SK-N-SH (cell line): Measurements from ENCODE around the gene CAP2. TPM values are rescaled to one million over a fixed set of nuclear protein-coding genes. Genes with fewer than 3 reads are reported as not detected.

Source experiments
- CTCF ChIA-PET: fragments of 300-600, 350-600 bp; formaldehyde crosslinking; extraction: SDS; loops from one replicate; lab custom pipeline; 2021; lab: Yijun Ruan, JAX
- POLR2A ChIA-PET: fragments of 350-600 bp; sonication (Branson Sonifier 250); formaldehyde crosslinking; extraction: SDS; loops from one replicate; lab custom pipeline; 2020; ENCODE audit warnings: antibody characterized with exemption, inconsistent platforms; lab: Yijun Ruan, JAX
- DNase-seq: peaks from one replicate; pipeline ENCODE4 v3.0.0; 2012
- H2AFZ ChIP-seq: fragments of 200-600 bp; sonication (generic); 2 replicates; pipeline ENCODE4 v1.8.1; 2016; ENCODE audit warnings: antibody characterized with exemption, mild to moderate bottlenecking, low read depth
- H3F3A ChIP-seq: fragments of 200-600 bp; sonication (generic); replicated peaks from 2 replicates; pipeline ENCODE3; 2016; ENCODE audit warnings: antibody characterized with exemption, mild to moderate bottlenecking; ENCODE audit not compliant: insufficient read depth
- H3K27ac ChIP-seq, 2 experiments: fragments of 200-500 bp in 1 of 2; fragments of 200-600 bp in 1 of 2; sonication (Bioruptor generic) in 1 of 2; sonication (generic), shearing (Covaris generic) in 1 of 2; 2 replicates each; pipeline versions ENCODE4 v1.5.1 to v1.6.1; 2014 to 2016; ENCODE audit warnings: low read depth in 2 of 2, inconsistent platforms in 1 of 2, low read length in 1 of 2, mild to moderate bottlenecking in 1 of 2, mixed read lengths in 1 of 2
- H3K27me3 ChIP-seq: fragments of 200-600 bp; sonication (generic), shearing (Covaris generic); 2 replicates; pipeline ENCODE4 v1.6.1; 2016; ENCODE audit warnings: mixed run types; ENCODE audit not compliant: insufficient read depth
- H3K36me3 ChIP-seq, 2 experiments: fragments of 200-500 bp in 1 of 2; fragments of 200-600 bp in 1 of 2; sonication (Bioruptor generic) in 1 of 2; sonication (generic) in 1 of 2; replicated peaks in 1 of 2; 2 replicates each; pipeline versions ENCODE3 to v1.5.1; 2014 to 2016; ENCODE audit warnings: low read length in 1 of 2, mild to moderate bottlenecking in 1 of 2; ENCODE audit not compliant: insufficient read depth in 2 of 2, control insufficient read depth in 1 of 2
- H3K4me1 ChIP-seq, 2 experiments: fragments of 200-500 bp in 1 of 2; fragments of 200-600 bp in 1 of 2; sonication (Bioruptor generic) in 1 of 2; sonication (generic), shearing (Covaris generic) in 1 of 2; 2 replicates each; pipeline versions ENCODE4 v1.5.1 to v1.6.1; 2014 to 2016; ENCODE audit warnings: low read depth in 1 of 2, low read length in 1 of 2, mixed run types in 1 of 2; ENCODE audit not compliant: insufficient read depth in 2 of 2, control insufficient read depth in 1 of 2
- H3K4me2 ChIP-seq: fragments of 200-600 bp; sonication (generic), shearing (Covaris generic); 2 replicates; pipeline ENCODE4 v1.6.1; 2017; ENCODE audit warnings: mixed run types
- H3K4me3 ChIP-seq, 2 experiments: fragments of 200-500 bp in 1 of 2; fragments of 200-600 bp in 1 of 2; sonication (Bioruptor generic) in 1 of 2; sonication (generic), shearing (Covaris generic) in 1 of 2; 2 replicates each; pipeline versions ENCODE4 v1.5.1 to v1.8.1; 2014 to 2016; ENCODE audit warnings: low read depth in 2 of 2, inconsistent platforms in 1 of 2, low read length in 1 of 2, mild to moderate bottlenecking in 1 of 2, mixed read lengths in 1 of 2, moderate library complexity in 1 of 2
- H3K79me2 ChIP-seq: fragments of 200-600 bp; sonication (generic); 2 replicates; pipeline ENCODE4 v1.8.1; 2017; ENCODE audit warnings: mild to moderate bottlenecking; ENCODE audit not compliant: insufficient read depth
- H3K9ac ChIP-seq: fragments of 200-600 bp; sonication (generic); 2 replicates; pipeline ENCODE4 v1.6.1; 2017; ENCODE audit warnings: mixed run types
- H3K9me2 ChIP-seq: fragments of 200-600 bp; sonication (generic); 2 replicates; pipeline ENCODE4 v1.6.1; 2017; ENCODE audit warnings: mixed run types
- H3K9me3 ChIP-seq: fragments of 200-600 bp; sonication (generic); 2 replicates; pipeline ENCODE4 v1.6.1; 2017; ENCODE audit warnings: mixed run types, mild to moderate bottlenecking, moderate library complexity
- H4K20me1 ChIP-seq: fragments of 200-600 bp; sonication (generic); 2 replicates; pipeline ENCODE4 v1.6.1; 2017; ENCODE audit warnings: mild to moderate bottlenecking, mixed run types; ENCODE audit not compliant: insufficient read depth
- FOSL2 ChIP-seq: IDR thresholded peaks from 2 replicates; pipeline ENCODE4 v1.4.0; 2012; ENCODE audit warnings: low read depth, mild to moderate bottlenecking, moderate library complexity, borderline replicate concordance
- GATA2 ChIP-seq: sonication (generic); formaldehyde crosslinking; IDR thresholded peaks from 2 replicates; pipeline ENCODE4 v1.5.0; 2020; ENCODE audit warnings: mild to moderate bottlenecking, missing genetic modification reagents
- JUND ChIP-seq: IDR thresholded peaks from 2 replicates; pipeline ENCODE4 v1.4.0; 2012
- RAD21 ChIP-seq: IDR thresholded peaks from 2 replicates; pipeline ENCODE4 v1.6.1; 2012; ENCODE audit warnings: mild to moderate bottlenecking, low read length
- RFX5 ChIP-seq: IDR thresholded peaks from 2 replicates; pipeline ENCODE4 v1.6.1; 2012; ENCODE audit warnings: mild to moderate bottlenecking, improper control_type of control experiment, low read length
- RXRA ChIP-seq: IDR thresholded peaks from 2 replicates; pipeline ENCODE4 v1.4.0; 2012; ENCODE audit warnings: low read depth, mild to moderate bottlenecking, borderline replicate concordance
- SMC3 ChIP-seq: IDR thresholded peaks from 2 replicates; pipeline ENCODE4 v1.6.1; 2012; ENCODE audit warnings: low read depth, low read length, improper control_type of control experiment
- TAF1 ChIP-seq: IDR thresholded peaks from 2 replicates; pipeline ENCODE4 v1.6.1; 2012; ENCODE audit warnings: low read depth, mild to moderate bottlenecking, low read length, moderate library complexity, borderline replicate concordance
- WGBS: methylation state at CpG from one replicate; pipeline ENCODE4 v1.1.6; 2017; ENCODE audit warnings: low lambda C conversion rate; 5-methylcytosine and 5-hydroxymethylcytosine counted together
- polyA plus RNA-seq, 3 experiments: library from polyadenylated mRNA; depleted of rRNA; stranded (reverse); fragments of >200 nt; gene quantifications; 2 replicates each; pipeline ENCODE4 v1.2.3, GENCODE V29; 2012
- TF ChIP-seq, protein P1 (sequence below): fragments of 200-600 bp; sonication (generic); IDR thresholded peaks from 2 replicates; pipeline ENCODE4 v1.6.1; 2017; ENCODE audit warnings: antibody characterized with exemption, mild to moderate bottlenecking, moderate library complexity

CAP2 gene
- polyA plus RNA-seq, 1 of the 3 experiments (the other 2 are of a cell fraction): 8.5 TPM

DNA sequence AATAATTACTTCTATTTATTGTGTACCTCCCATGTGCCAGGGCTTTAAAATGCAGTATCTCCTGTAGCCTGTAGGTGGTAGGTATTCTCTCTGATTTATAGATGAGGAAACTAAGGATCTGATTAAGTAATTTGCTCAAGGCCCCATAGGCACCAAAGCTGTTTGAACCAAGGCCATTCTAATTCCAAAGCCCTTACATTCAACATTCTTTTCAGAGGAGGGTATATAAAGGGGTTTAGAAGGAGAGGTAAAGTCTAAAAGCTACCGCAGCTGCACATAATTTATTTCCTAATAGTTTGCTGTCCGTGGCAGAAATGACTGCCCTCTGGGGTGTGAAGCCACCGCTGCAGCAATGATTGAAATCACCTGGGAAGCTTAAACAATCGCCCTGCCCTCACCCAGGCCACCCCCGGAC, 111.7 kb downstream of the CAP2 start:
- no peaks in the 10 kb centered on the region for H3K79me2 ChIP-seq
- peaks cover 6% of the 10 kb centered on the region for H3F3A ChIP-seq
- H3K36me3 ChIP-seq: peaks cover 0 to 4% of the 10 kb centered on the region in 2 experiments
- peak overlapping the region; percentile 26; the same call in 1 of the 2 replicates for H2AFZ ChIP-seq
- CTCF ChIA-PET: interaction anchor here (0.6 to 2.9 kb wide), 7 partner anchors 11 to 237 kb away, joined by 3 to 10 read pairs (median 3); no protein-coding TSS in a partner anchor
- WGBS: 32% methylated on average over 4 of the region's 5 CpGs
- no peaks in the 10 kb centered on the region for H3K4me1 ChIP-seq
- peak; percentile 32 for DNase-seq
- no peak overlapping the region for H3K4me2 ChIP-seq
- no peaks in the 10 kb centered on the region for H3K27me3 ChIP-seq
- peak overlapping the region in 1 of 2 experiments; percentile 43; a peak in 2 of 4 replicates for H3K27ac ChIP-seq
- no peaks in the 10 kb centered on the region for H3K9me3 ChIP-seq
- POLR2A ChIA-PET: no interaction called here
- H4K20me1 ChIP-seq: no peaks in the 10 kb centered on the region
- H3K9me2 ChIP-seq: no peaks in the 10 kb centered on the region
- H3K9ac ChIP-seq: no peak overlapping the region
- no peak overlapping the region for H3K4me3 ChIP-seq
- TF ChIP-seq, protein P1, sequence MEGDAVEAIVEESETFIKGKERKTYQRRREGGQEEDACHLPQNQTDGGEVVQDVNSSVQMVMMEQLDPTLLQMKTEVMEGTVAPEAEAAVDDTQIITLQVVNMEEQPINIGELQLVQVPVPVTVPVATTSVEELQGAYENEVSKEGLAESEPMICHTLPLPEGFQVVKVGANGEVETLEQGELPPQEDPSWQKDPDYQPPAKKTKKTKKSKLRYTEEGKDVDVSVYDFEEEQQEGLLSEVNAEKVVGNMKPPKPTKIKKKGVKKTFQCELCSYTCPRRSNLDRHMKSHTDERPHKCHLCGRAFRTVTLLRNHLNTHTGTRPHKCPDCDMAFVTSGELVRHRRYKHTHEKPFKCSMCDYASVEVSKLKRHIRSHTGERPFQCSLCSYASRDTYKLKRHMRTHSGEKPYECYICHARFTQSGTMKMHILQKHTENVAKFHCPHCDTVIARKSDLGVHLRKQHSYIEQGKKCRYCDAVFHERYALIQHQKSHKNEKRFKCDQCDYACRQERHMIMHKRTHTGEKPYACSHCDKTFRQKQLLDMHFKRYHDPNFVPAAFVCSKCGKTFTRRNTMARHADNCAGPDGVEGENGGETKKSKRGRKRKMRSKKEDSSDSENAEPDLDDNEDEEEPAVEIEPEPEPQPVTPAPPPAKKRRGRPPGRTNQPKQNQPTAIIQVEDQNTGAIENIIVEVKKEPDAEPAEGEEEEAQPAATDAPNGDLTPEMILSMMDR: peak; percentile 49
- TF ChIP-seq RXRA (no peak), SMC3 (no peak), JUND (no peak), RAD21 (0 out of 2 replicates have a peak, but pooled peaks have one; percentile 21), RFX5 (no peak)

DNA sequence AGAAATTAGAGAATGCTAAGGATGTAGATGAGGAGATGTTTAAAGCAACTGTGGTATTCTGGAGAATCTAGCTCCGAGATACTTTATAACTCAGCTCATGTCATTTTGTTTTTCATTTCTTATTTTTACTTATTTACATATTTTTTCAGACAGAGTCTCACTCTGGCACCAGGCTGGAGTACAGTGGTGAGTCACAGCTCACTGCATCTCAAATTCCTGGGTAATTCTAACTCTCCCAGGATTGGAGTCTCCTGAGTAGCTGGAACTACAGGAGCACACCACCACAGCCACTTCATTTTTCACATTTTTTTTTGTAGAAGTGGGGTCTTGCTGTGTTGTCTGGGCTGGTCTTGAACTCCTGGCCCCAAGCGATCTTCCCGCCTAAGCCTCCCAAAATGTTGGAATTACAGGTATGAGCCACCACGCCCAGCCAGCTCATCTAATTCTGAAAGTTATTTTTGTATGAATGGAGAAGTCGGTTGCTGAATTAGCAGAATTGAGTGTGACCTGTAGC, 112.4 kb downstream of the CAP2 start:
- no peak overlapping the region for H3K9ac ChIP-seq
- H2AFZ ChIP-seq: no peak overlapping the region; the same call in 1 of the 2 replicates
- no peaks in the 10 kb centered on the region for H4K20me1 ChIP-seq
- H3F3A ChIP-seq: peaks cover 6% of the 10 kb centered on the region
- no peak for DNase-seq
- no peak overlapping the region for H3K4me3 ChIP-seq
- no peaks in the 10 kb centered on the region for H3K9me2 ChIP-seq
- ChIA-PET POLR2A (no interaction called here), CTCF (interaction anchor here (0.6 to 2.9 kb wide), 7 partner anchors 12 to 236 kb away, joined by 3 to 10 read pairs (median 3); no protein-coding TSS in a partner anchor)
- TF ChIP-seq FOSL2: peak; percentile 7; the same call in 1 of the 2 replicates
- TF ChIP-seq GATA2 (CRISPR knock-in tag): no peak
- no peaks in the 10 kb centered on the region for H3K9me3 ChIP-seq
- H3K36me3 ChIP-seq: peaks cover 0 to 4% of the 10 kb centered on the region in 2 experiments
- no peaks in the 10 kb centered on the region for H3K27me3 ChIP-seq
- 92% methylated on average over 5 of the region's 5 CpGs for WGBS
- no peak overlapping the region for H3K4me2 ChIP-seq
- no peaks in the 10 kb centered on the region for H3K79me2 ChIP-seq
- H3K27ac ChIP-seq: peak overlapping the region in 1 of 2 experiments; percentile 43; a peak in 2 of 4 replicates
- H3K4me1 ChIP-seq: no peaks in the 10 kb centered on the region

DNA sequence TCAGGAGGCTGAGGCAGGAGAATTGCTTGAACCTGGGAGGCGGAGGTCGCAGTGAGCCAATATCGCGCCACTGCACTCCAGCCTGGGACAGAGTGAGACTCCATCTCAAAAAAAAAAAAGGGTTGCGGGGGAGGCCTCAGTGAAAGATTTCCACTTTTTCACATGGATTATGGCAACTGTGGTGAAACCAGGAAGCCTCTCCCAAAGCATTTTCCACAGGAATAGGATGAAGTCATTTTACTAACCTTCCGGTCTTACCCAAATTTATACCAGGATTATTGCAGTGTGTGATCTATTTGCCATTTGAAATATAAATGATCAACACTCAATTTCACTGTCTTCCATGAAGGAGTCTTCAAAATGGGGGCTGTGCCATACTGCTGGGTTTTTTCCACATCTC, 113.1 kb downstream of the CAP2 start:
- Histone ChIP-seq H3K4me2 (no peak overlapping the region), H3K36me3 (peaks cover 0 to 4% of the 10 kb centered on the region in 2 experiments), H3K4me3 (no peak overlapping the region), H3K9ac (no peak overlapping the region), H3K27me3 (no peaks in the 10 kb centered on the region), H3K9me2 (no peaks in the 10 kb centered on the region), H3K27ac (no peak overlapping the region), H4K20me1 (no peaks in the 10 kb centered on the region), H2AFZ (no peak overlapping the region), H3K79me2 (no peaks in the 10 kb centered on the region), H3F3A (peaks cover 6% of the 10 kb centered on the region), H3K4me1 (no peaks in the 10 kb centered on the region), H3K9me3 (no peaks in the 10 kb centered on the region)
- no peak for TF ChIP-seq FOSL2
- TF ChIP-seq RFX5: no peak
- TF ChIP-seq TAF1: no peak
- DNase-seq: no peak
- 93% methylated on average over 6 of the region's 6 CpGs for WGBS
- ChIA-PET CTCF (interaction anchor here (2.9 kb wide), 1 partner anchor 16 kb away, joined by 10 read pairs; no protein-coding TSS in a partner anchor), POLR2A (no interaction called here)
